Esophagus squamous epithelium (tissue), 4 donors: ENCODE data around the gene AFF3.

Experiments
- CTCF ChIP-seq, 6 experiments: fragments of 450-650 bp in 4 of 6; fragments of 200-600 bp in 2 of 6; sonication (generic) in 2 of 6; IDR thresholded peaks; one replicate each; pipeline ENCODE4 v1.5.1; 2016 to 2019; ENCODE audit warnings: antibody characterized with exemption in 6 of 6, mild to moderate bottlenecking in 4 of 6, moderate library complexity in 4 of 6
- POLR2A ChIP-seq, 4 donors: fragments of 450-650 bp; IDR thresholded peaks; one replicate each; pipeline ENCODE4 v1.6.1; 2017; ENCODE audit warnings: antibody characterized with exemption in 4 of 4, mild to moderate bottlenecking in 4 of 4, moderate library complexity in 3 of 4

- no peak for TF ChIP-seq POLR2A (IDR thresholded peaks at IDR 0.05)
- TF ChIP-seq CTCF (IDR thresholded peaks at IDR 0.05) = no peak
These were observed 571.4 kb downstream of the AFF3 start for GRCh38 chr2:99571021-99571420.
